H1 (cell line): ENCODE results near the gene HNRNPM. TPM values are rescaled to one million over a fixed set of nuclear protein-coding genes. Genes with fewer than 3 reads are reported as not detected.

Source experiments
- EP300 ChIP-seq, 2 experiments: IDR thresholded peaks; 1 replicate in 1 of 2; 2 replicates in 1 of 2; pipeline ENCODE4 v1.6.1; 2011 to 2012; ENCODE audit warnings: low read depth in 2 of 2, low read length in 2 of 2, mild to moderate bottlenecking in 2 of 2, borderline replicate concordance in 1 of 2, inconsistent platforms in 1 of 2, moderate library complexity in 1 of 2
- GABPA ChIP-seq: IDR thresholded peaks from 2 replicates; pipeline ENCODE4 v1.6.1; 2011; ENCODE audit warnings: mild to moderate bottlenecking, low read length, moderate library complexity, borderline replicate concordance; ENCODE audit not compliant: insufficient read depth
- PHF8 ChIP-seq: fragments of 200-600 bp; sonication (generic); conservative IDR thresholded peaks from 2 replicates; pipeline ENCODE4 v1.7.1; 2012; ENCODE audit warnings: low read depth, mild to moderate bottlenecking, inconsistent platforms, low read length, moderate library complexity
- RFX5 ChIP-seq: IDR thresholded peaks from 2 replicates; pipeline ENCODE4 v1.6.1; 2011; ENCODE audit warnings: low read depth, low read length, improper control_type of control experiment, borderline replicate concordance
- SIX5 ChIP-seq: IDR thresholded peaks from 2 replicates; pipeline ENCODE4 v1.6.1; 2011; ENCODE audit warnings: mild to moderate bottlenecking, low read depth, low read length
- SP2 ChIP-seq: IDR thresholded peaks from 2 replicates; pipeline ENCODE4 v1.6.1; 2012; ENCODE audit warnings: mild to moderate bottlenecking, low read length, inconsistent platforms
- TCF12 ChIP-seq: IDR thresholded peaks from 2 replicates; pipeline ENCODE4 v1.6.1; 2011; ENCODE audit warnings: low read depth, mild to moderate bottlenecking, low read length
- polyA plus RNA-seq, 7 experiments: library from polyadenylated mRNA; depleted of rRNA in 3 of 7; stranded (reverse) in 5 of 7; unstranded in 2 of 7; fragments of >200 nt in 5 of 7; fragments of 200-250 nt in 2 of 7; gene quantifications; 1 replicate in 5 of 7; 2 replicates in 1 of 7; 4 replicates in 1 of 7; pipeline versions ENCODE4 v1.2.1 to v1.2.3, GENCODE V29; 2011 to 2013; ENCODE audit warnings: missing spikeins in 2 of 7, mixed read lengths in 2 of 7
- total RNA-seq: library from RNA; stranded (reverse); fragmentation: NEBNext Ultra II Directional; extraction: Animal tissue kit (Norgen Biotek cat#: 25700); gene quantifications from 2 replicates; pipeline ENCODE4 v1.2.1, GENCODE V29; 2021

HNRNPM gene
- total and polyA plus RNA-seq, 2 of the 8 experiments (the other 6 are each of a cell fraction or from before 2014, with no cell fraction given) = 375 to 474 TPM

GRCh38 chr19:8483165-8483564 lies 38.4 kb downstream of the HNRNPM start (continued):
- TF ChIP-seq EP300 (IDR thresholded peaks at IDR 0.05; ENCODE audit: borderline replicate concordance in 1 of 2, low read depth in 2 of 2, low read length in 2 of 2) = no peak
- TF ChIP-seq SP2 = no peak
- TF ChIP-seq GABPA = no peak
- no peak for TF ChIP-seq TCF12
- TF ChIP-seq PHF8 = no peak
- TF ChIP-seq RFX5 = no peak
- TF ChIP-seq SIX5 = no peak
- TF ChIP-seq, all 59 proteins: peak for 0
